Hepatocyte (in vitro differentiated cells): Measurements from ENCODE around the gene MBP. TPM values are rescaled to one million over a fixed set of nuclear protein-coding genes. Genes with fewer than 3 reads are reported as not detected.

Source experiments
- DNase-seq: peaks from one replicate; pipeline ENCODE4 v3.0.0-alpha.2; 2016; ENCODE audit warnings: low spot score
- H2AFZ ChIP-seq: fragments of 200-600 bp; sonication (generic); 2 replicates; pipeline ENCODE4 v1.6.0; 2016; ENCODE audit warnings: antibody characterized with exemption, mild to moderate bottlenecking
- H3K27ac ChIP-seq: fragments of 200-600 bp; sonication (generic); 2 replicates; pipeline ENCODE4 v1.5.1; 2016; ENCODE audit warnings: mild to moderate bottlenecking
- H3K27me3 ChIP-seq: fragments of 200-600 bp; sonication (generic); 2 replicates; pipeline ENCODE4 v1.6.1; 2016
- H3K36me3 ChIP-seq: fragments of 200-600 bp; sonication (generic); replicated peaks from 2 replicates; pipeline ENCODE4 v1.5.1; 2016; ENCODE audit warnings: low read depth; ENCODE audit not compliant: insufficient read depth
- H3K4me1 ChIP-seq: fragments of 200-600 bp; sonication (generic); 2 replicates; pipeline ENCODE4 v1.5.1; 2016; ENCODE audit warnings: mild to moderate bottlenecking, moderate library complexity; ENCODE audit not compliant: insufficient read depth
- H3K4me2 ChIP-seq: fragments of 200-600 bp; sonication (generic); 2 replicates; pipeline ENCODE4 v1.6.0; 2016
- H3K4me3 ChIP-seq: fragments of 200-600 bp; sonication (generic); 2 replicates; pipeline ENCODE4 v1.5.1; 2016; ENCODE audit warnings: mild to moderate bottlenecking
- H3K79me2 ChIP-seq: fragments of 200-600 bp; sonication (generic); 2 replicates; pipeline ENCODE4 v1.6.0; 2017; ENCODE audit warnings: mild to moderate bottlenecking
- H3K9me2 ChIP-seq: fragments of 200-600 bp; sonication (generic); replicated peaks from 2 replicates; pipeline ENCODE4 v1.6.0; 2017; ENCODE audit warnings: mild to moderate bottlenecking; ENCODE audit not compliant: insufficient read depth
- H3K9me3 ChIP-seq: fragments of 200-600 bp; sonication (generic); 2 replicates; pipeline ENCODE4 v1.5.1; 2016; ENCODE audit warnings: low read depth, mild to moderate bottlenecking
- H4K20me1 ChIP-seq: fragments of 200-600 bp; sonication (generic); 2 replicates; pipeline ENCODE4 v1.6.0; 2016; ENCODE audit warnings: mild to moderate bottlenecking; ENCODE audit not compliant: insufficient read depth, poor library complexity, severe bottlenecking
- EZH2 ChIP-seq: fragments of 200-600 bp; sonication (generic); IDR thresholded peaks from 2 replicates; pipeline ENCODE4 v1.6.1; 2016; ENCODE audit warnings: antibody characterized with exemption, mild to moderate bottlenecking, borderline replicate concordance
- EZH2phosphoT487 ChIP-seq: fragments of 200-600 bp; sonication (generic); IDR thresholded peaks from one replicate; pipeline ENCODE4 v1.6.1; 2018; ENCODE audit warnings: antibody characterized with exemption, mild to moderate bottlenecking, low read depth, moderate library complexity; ENCODE audit not compliant: unreplicated experiment, severe bottlenecking
- WGBS: methylation state at CpG from one replicate; pipeline ENCODE4 v1.1.6; 2016; ENCODE audit warnings: low lambda C conversion rate; ENCODE audit errors: missing lambda C conversion rate; 5-methylcytosine and 5-hydroxymethylcytosine counted together
- polyA plus RNA-seq: library from polyadenylated mRNA; unstranded; fragments of >200 nt; fragmentation: Nextera tagmentation; extraction: Ambion mirVana; gene quantifications from 2 replicates; pipeline ENCODE4 v1.2.1, GENCODE V29; 2016
- total RNA-seq: library from RNA; depleted of rRNA; stranded (reverse); fragments of >200 nt; gene quantifications from 2 replicates; pipeline ENCODE4 v1.2.3, GENCODE V29; 2014
- TF ChIP-seq, protein P1 (sequence below): fragments of 200-600 bp; sonication (generic); IDR thresholded peaks from 2 replicates; pipeline ENCODE4 v1.5.1; 2016; ENCODE audit warnings: antibody characterized with exemption, mild to moderate bottlenecking; ENCODE audit not compliant: poor library complexity

The MBP gene
- total and polyA plus RNA-seq, 2 experiments from 2014 or later, result 21.6 to 22.1 TPM

DNA sequence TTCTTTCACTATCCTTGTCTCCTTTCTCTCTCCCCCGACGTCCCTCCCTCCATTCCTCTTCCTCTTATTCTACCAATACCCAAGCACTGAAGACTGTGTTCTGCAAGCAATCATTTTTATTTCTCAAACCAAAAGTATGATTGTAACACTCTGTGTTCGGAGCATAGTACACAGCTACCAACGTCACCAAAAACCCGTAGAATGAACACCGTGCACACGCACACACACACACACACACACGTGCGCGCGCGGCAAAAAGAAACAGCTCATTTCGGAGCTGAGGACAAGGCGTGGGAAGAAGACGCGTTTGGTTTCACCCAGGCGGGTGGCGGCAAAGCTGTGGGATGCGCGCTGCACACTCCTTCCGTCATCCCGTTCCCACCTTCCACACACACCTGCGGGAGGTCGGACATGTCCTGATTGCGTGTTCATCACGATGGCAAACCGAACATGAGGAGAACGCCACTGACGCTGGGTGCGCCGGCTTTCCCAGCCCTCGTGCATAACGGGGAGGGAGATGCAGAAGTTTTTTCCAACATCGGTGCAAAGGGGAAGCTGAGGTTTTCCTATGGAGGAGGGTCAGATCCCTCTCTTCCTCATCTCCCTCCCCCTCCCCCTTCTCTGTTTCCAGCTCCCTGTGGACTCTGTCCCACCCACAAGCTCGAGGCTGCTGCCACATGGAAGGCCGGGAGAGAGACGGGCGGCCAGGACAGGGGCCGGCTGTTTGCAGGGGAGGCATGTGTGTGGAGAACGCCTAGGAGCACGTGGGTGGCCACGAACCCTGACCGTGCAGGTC, 20.4 kb downstream of the MBP start:
- Histone ChIP-seq H2AFZ (no peak overlapping the region), H3K4me3 (no peak overlapping the region), H3K4me1 (peaks cover 41% of the 10 kb centered on the region), H3K36me3 (no peaks in the 10 kb centered on the region), H3K79me2 (peaks cover 12% of the 10 kb centered on the region), H3K27me3 (no peaks in the 10 kb centered on the region), H4K20me1 (no peaks in the 10 kb centered on the region), H3K9me2 (no peaks in the 10 kb centered on the region), H3K4me2 (no peak overlapping the region), H3K9me3 (no peaks in the 10 kb centered on the region), H3K27ac (no peak overlapping the region)
- no peak for DNase-seq
- TF ChIP-seq, protein P1, sequence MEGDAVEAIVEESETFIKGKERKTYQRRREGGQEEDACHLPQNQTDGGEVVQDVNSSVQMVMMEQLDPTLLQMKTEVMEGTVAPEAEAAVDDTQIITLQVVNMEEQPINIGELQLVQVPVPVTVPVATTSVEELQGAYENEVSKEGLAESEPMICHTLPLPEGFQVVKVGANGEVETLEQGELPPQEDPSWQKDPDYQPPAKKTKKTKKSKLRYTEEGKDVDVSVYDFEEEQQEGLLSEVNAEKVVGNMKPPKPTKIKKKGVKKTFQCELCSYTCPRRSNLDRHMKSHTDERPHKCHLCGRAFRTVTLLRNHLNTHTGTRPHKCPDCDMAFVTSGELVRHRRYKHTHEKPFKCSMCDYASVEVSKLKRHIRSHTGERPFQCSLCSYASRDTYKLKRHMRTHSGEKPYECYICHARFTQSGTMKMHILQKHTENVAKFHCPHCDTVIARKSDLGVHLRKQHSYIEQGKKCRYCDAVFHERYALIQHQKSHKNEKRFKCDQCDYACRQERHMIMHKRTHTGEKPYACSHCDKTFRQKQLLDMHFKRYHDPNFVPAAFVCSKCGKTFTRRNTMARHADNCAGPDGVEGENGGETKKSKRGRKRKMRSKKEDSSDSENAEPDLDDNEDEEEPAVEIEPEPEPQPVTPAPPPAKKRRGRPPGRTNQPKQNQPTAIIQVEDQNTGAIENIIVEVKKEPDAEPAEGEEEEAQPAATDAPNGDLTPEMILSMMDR, result no peak
- TF ChIP-seq EZH2 (no peak), EZH2phosphoT487 (no peak)
- WGBS, result 90% methylated on average over 43 of the region's 43 CpGs

GRCh38 chr18:77111449-77111848, 21.1 kb downstream of the MBP start:
- H3K4me2 ChIP-seq, result no peak overlapping the region
- no peaks in the 10 kb centered on the region for H3K36me3 ChIP-seq
- H3K79me2 ChIP-seq, result peaks cover 6% of the 10 kb centered on the region
- WGBS, result 87% methylated on average over 11 of the region's 11 CpGs
- H3K27me3 ChIP-seq, result no peaks in the 10 kb centered on the region
- H3K27ac ChIP-seq, result no peak overlapping the region
- TF ChIP-seq EZH2 (no peak), EZH2phosphoT487 (no peak)
- TF ChIP-seq, protein P1, result no peak
- H3K9me2 ChIP-seq, result no peaks in the 10 kb centered on the region
- no peak overlapping the region for H2AFZ ChIP-seq
- no peaks in the 10 kb centered on the region for H4K20me1 ChIP-seq
- no peak for DNase-seq
- no peaks in the 10 kb centered on the region for H3K9me3 ChIP-seq
- H3K4me1 ChIP-seq, result peaks cover 35% of the 10 kb centered on the region
- no peak overlapping the region for H3K4me3 ChIP-seq

- no peak for DNase-seq
- 96% methylated on average over 14 of the region's 14 CpGs for WGBS
- no peak overlapping the region for H3K4me2 ChIP-seq
- no peak overlapping the region for H2AFZ ChIP-seq
- no peaks in the 10 kb centered on the region for H4K20me1 ChIP-seq
- peaks cover 4% of the 10 kb centered on the region for H3K79me2 ChIP-seq
- H3K36me3 ChIP-seq, result no peaks in the 10 kb centered on the region
- no peaks in the 10 kb centered on the region for H3K9me2 ChIP-seq
- H3K4me1 ChIP-seq, result peaks cover 31% of the 10 kb centered on the region
- H3K9me3 ChIP-seq, result no peaks in the 10 kb centered on the region
- no peak overlapping the region for H3K4me3 ChIP-seq
- H3K27ac ChIP-seq, result no peak overlapping the region
- TF ChIP-seq, protein P1, result no peak
- TF ChIP-seq EZH2phosphoT487 (no peak), EZH2 (no peak)
- no peaks in the 10 kb centered on the region for H3K27me3 ChIP-seq
Observed at GRCh38 chr18:77110936-77111335, 21.6 kb downstream of the MBP start.
